ENCODE data around the gene MFSD12. TPM values are rescaled to one million over a fixed set of nuclear protein-coding genes. Genes with fewer than 3 reads are reported as not detected.

The MFSD12 gene
- total RNA-seq, 1 experiment from 2014 or later: 131 TPM

- Histone ChIP-seq H3K4me2 (ENCODE audit: low read length) (no peak overlapping the region), H3K9ac (ENCODE audit: low read length) (no peak overlapping the region), H3K27me3 (ENCODE audit: insufficient read depth, low read length) (no peaks in the 10 kb centered on the region), H3K9me3 (ENCODE audit: control insufficient read depth in 1 of 2, insufficient read depth in 1 of 2, low read depth in 1 of 2, low read length in 2 of 2) (no peaks in the 10 kb centered on the region), H3K27ac (ENCODE audit: low read depth, low read length) (no peak overlapping the region), H3K79me2 (ENCODE audit: insufficient read depth, low read length) (peaks cover 75% of the 10 kb centered on the region), H3K4me1 (ENCODE audit: control insufficient read depth in 1 of 2, insufficient read depth in 2 of 2, low read length in 2 of 2) (peaks cover 3 to 13% of the 10 kb centered on the region in 2 experiments; a peak in 2 of 4 replicates), H2AFZ (ENCODE audit: low read depth, low read length, poor library complexity, severe bottlenecking) (no peak overlapping the region), H3K36me3 (ENCODE audit: control insufficient read depth in 1 of 2, insufficient read depth in 2 of 2, low read length in 2 of 2) (peaks cover 5 to 8% of the 10 kb centered on the region in 2 experiments; a peak in 3 of 4 replicates), H3K9me2 (ENCODE audit: insufficient read depth) (no peaks in the 10 kb centered on the region), H3K4me3 (replicated peaks in 1 of 2; ENCODE audit: low read depth in 1 of 2, low read length in 2 of 2) (no peak overlapping the region), H4K20me1 (ENCODE audit: insufficient read depth) (no peaks in the 10 kb centered on the region)
- ChIA-PET CTCF (interaction anchor here (1.3 kb wide), 1 partner anchor 26 kb away, joined by 3 read pairs; no protein-coding TSS in a partner anchor), RAD21 (ENCODE audit: low non-redundant PET in 1 of 2, low total read pairs in 2 of 2, uncharacterized antibody in 2 of 2, unreplicated experiment in 2 of 2) (no interaction called here), POLR2A (no interaction called here)
- DNase-seq (ENCODE audit: low read depth, low spot score) (no peak), ATAC-seq (no peak)
- TF ChIP-seq CEBPB (IDR thresholded peaks at IDR 0.05; ENCODE audit: low read depth): no peak
- TF ChIP-seq, protein P1, sequence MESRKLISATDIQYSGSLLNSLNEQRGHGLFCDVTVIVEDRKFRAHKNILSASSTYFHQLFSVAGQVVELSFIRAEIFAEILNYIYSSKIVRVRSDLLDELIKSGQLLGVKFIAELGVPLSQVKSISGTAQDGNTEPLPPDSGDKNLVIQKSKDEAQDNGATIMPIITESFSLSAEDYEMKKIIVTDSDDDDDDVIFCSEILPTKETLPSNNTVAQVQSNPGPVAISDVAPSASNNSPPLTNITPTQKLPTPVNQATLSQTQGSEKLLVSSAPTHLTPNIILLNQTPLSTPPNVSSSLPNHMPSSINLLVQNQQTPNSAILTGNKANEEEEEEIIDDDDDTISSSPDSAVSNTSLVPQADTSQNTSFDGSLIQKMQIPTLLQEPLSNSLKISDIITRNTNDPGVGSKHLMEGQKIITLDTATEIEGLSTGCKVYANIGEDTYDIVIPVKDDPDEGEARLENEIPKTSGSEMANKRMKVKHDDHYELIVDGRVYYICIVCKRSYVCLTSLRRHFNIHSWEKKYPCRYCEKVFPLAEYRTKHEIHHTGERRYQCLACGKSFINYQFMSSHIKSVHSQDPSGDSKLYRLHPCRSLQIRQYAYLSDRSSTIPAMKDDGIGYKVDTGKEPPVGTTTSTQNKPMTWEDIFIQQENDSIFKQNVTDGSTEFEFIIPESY (IDR thresholded peaks at IDR 0.05; ENCODE audit: extremely low read depth, insufficient replicate concordance, low read length): no peak
- no peak for TF ChIP-seq YY1 (IDR thresholded peaks at IDR 0.05; ENCODE audit: extremely low read depth, insufficient replicate concordance, low read depth, low read length)
- TF ChIP-seq, protein P2, sequence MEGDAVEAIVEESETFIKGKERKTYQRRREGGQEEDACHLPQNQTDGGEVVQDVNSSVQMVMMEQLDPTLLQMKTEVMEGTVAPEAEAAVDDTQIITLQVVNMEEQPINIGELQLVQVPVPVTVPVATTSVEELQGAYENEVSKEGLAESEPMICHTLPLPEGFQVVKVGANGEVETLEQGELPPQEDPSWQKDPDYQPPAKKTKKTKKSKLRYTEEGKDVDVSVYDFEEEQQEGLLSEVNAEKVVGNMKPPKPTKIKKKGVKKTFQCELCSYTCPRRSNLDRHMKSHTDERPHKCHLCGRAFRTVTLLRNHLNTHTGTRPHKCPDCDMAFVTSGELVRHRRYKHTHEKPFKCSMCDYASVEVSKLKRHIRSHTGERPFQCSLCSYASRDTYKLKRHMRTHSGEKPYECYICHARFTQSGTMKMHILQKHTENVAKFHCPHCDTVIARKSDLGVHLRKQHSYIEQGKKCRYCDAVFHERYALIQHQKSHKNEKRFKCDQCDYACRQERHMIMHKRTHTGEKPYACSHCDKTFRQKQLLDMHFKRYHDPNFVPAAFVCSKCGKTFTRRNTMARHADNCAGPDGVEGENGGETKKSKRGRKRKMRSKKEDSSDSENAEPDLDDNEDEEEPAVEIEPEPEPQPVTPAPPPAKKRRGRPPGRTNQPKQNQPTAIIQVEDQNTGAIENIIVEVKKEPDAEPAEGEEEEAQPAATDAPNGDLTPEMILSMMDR (IDR thresholded peaks at IDR 0.05 in 2 of 3, conservative IDR thresholded peaks at IDR 0.05 in 1 of 3; ENCODE audit: borderline replicate concordance in 1 of 3, insufficient read depth in 1 of 3, low read depth in 2 of 3, low read length in 2 of 3): no peak
- TF ChIP-seq CBX3 (IDR thresholded peaks at IDR 0.05; ENCODE audit: low read depth): no peak
- TF ChIP-seq TCF7L2 (IDR thresholded peaks at IDR 0.05; ENCODE audit: borderline replicate concordance, extremely low read depth, insufficient read depth, insufficient read length): no peak
- TF ChIP-seq SRF (IDR thresholded peaks at IDR 0.05; ENCODE audit: low read depth): no peak
- TF ChIP-seq MAX (IDR thresholded peaks at IDR 0.05): no peak
- no peak for TF ChIP-seq JUND (IDR thresholded peaks at IDR 0.05)
- intact Hi-C loops (cut with micrococcal nuclease): no loop called here
- no TSS peak for BruUV-seq (replicated peaks)
Measured at GRCh38 chr19:3519126-3519525, 38.3 kb downstream of the MFSD12 start.
